Measurements from ENCODE around the gene AFF3.
"Not testable (repeated sequence)": the region's sequence is repeated elsewhere in the genome, so short reads cannot be mapped to it uniquely, and the experiment has no call there.

DNA sequence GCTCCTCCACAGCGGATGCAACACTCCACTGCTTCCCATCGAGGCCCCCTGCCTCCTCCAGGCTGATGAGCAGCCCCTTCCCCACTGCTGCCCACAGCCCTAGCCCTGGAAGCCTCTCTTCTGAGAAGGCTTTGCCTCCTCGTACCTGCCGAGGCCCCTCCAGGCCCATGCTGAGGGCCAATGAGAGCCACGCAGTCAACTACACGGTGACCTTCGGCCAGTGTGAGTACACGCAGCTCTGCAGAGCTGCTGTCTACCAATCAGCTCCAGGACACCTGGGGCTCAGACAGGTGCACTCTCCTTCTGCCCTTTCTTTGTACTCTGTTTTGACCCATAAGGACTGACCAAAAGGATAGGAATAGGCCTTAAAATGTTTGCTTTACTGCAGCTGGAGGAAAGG, 43.5 kb downstream of the AFF3 start:
- not testable (repeated sequence) for TF ChIP-seq EED, DR1 (CRISPR knock-in tag; IDR thresholded peaks at IDR 0.05)
- TF ChIP-seq, protein P1, sequence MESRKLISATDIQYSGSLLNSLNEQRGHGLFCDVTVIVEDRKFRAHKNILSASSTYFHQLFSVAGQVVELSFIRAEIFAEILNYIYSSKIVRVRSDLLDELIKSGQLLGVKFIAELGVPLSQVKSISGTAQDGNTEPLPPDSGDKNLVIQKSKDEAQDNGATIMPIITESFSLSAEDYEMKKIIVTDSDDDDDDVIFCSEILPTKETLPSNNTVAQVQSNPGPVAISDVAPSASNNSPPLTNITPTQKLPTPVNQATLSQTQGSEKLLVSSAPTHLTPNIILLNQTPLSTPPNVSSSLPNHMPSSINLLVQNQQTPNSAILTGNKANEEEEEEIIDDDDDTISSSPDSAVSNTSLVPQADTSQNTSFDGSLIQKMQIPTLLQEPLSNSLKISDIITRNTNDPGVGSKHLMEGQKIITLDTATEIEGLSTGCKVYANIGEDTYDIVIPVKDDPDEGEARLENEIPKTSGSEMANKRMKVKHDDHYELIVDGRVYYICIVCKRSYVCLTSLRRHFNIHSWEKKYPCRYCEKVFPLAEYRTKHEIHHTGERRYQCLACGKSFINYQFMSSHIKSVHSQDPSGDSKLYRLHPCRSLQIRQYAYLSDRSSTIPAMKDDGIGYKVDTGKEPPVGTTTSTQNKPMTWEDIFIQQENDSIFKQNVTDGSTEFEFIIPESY (CRISPR knock-in tag; IDR thresholded peaks at IDR 0.05) = not testable (repeated sequence)

Data from HepG2 (cell line).